ENCODE measurements around the gene FBXL13.
"Not testable (repeated sequence)": the region's sequence is repeated elsewhere in the genome, so short reads cannot be mapped to it uniquely, and the experiment has no call there.

FBXL13 gene

DNA sequence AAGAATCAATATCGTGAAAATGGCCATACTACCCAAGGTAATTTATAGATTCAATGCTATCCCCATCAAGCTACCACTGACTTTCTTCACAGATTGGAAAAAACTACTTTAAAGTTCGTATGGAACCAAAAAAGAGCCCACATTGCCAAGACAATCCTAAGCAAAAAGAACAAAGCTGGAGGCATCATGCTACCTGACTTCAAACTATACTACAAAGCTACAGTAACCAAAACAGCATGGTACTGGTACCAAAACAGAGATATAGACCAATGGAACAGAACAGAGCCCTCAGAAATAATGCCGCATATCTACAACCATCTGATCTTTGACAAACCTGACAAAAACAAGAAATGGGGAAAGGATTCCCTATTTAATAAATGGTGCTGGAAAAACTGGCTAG, 53.7 kb downstream of the FBXL13 start:
- H3K27me3 Mint-ChIP-seq, H3K4me1 Mint-ChIP-seq, H3K27ac Mint-ChIP-seq, ATAC-seq, H3K4me3 Mint-ChIP-seq: not testable (repeated sequence)
- H3K9me3 Mint-ChIP-seq, result peaks cover 15% of the 10 kb centered on the region
- H3K36me3 Mint-ChIP-seq, result peaks cover 30% of the 10 kb centered on the region

GRCh38 chr7:103018295-103018694, 56.3 kb downstream of the FBXL13 start:
- not testable (repeated sequence) for H3K4me1 Mint-ChIP-seq, H3K27ac Mint-ChIP-seq, H3K27me3 Mint-ChIP-seq, ATAC-seq, H3K4me3 Mint-ChIP-seq
- Mint-ChIP-seq H3K36me3 (peaks cover 37% of the 10 kb centered on the region), H3K9me3 (peaks cover 18% of the 10 kb centered on the region)

- Mint-ChIP-seq H3K36me3 (peaks cover 15% of the 10 kb centered on the region), H3K27ac (peak overlapping the region; percentile 45), H3K27me3 (no peaks in the 10 kb centered on the region), H3K4me3 (no peak overlapping the region), H3K4me1 (peaks cover 31% of the 10 kb centered on the region), H3K9me3 (peaks cover 9% of the 10 kb centered on the region)
- no peak for ATAC-seq
These were observed 62.9 kb downstream of the FBXL13 start for GRCh38 chr7:103011650-103012049.

GRCh38 chr7:103010211-103010610, 64.4 kb downstream of the FBXL13 start:
- Mint-ChIP-seq H3K9me3 (peaks cover 13% of the 10 kb centered on the region), H3K27ac (peak overlapping the region; percentile 45), H3K4me1 (peaks cover 31% of the 10 kb centered on the region), H3K27me3 (no peaks in the 10 kb centered on the region), H3K4me3 (no peak overlapping the region), H3K36me3 (peaks cover 20% of the 10 kb centered on the region)
- ATAC-seq, result peak; percentile 24

GRCh38 chr7:103009466-103010185, 65.0 kb downstream of the FBXL13 start:
- Mint-ChIP-seq H3K36me3 (peaks cover 24% of the 10 kb centered on the region), H3K27me3 (no peaks in the 10 kb centered on the region), H3K4me3 (no peak overlapping the region), H3K4me1 (peaks cover 31% of the 10 kb centered on the region), H3K9me3 (peaks cover 12% of the 10 kb centered on the region), H3K27ac (peak overlapping the region; percentile 45)
- ATAC-seq, result peak; percentile 88

DNA sequence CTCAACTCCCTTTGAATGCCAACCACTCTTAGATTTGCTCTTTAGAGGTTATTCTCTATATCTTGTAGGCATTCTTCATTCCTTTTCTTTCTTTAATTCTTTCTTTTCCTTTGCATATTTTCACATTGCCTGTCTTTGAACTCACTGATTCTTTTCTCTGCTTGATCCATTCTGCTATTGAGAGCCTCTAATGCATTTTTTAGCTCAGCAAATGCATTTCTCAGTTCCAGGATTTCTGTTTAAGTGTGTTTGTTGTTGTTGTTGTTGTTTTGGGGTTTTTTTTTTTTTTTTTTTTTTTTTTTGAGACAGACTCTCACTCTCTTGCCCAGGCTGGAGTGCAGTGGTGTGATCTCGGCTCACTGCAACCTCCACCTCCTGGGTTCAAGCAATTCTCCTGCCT, 71.6 kb downstream of the FBXL13 start:
- Mint-ChIP-seq H3K9me3 (peaks cover 30% of the 10 kb centered on the region), H3K36me3 (peaks cover 39% of the 10 kb centered on the region), H3K4me1 (peaks cover 7% of the 10 kb centered on the region), H3K27me3 (no peaks in the 10 kb centered on the region), H3K4me3 (no peak overlapping the region), H3K27ac (no peak overlapping the region)
- no peak for ATAC-seq

DNA sequence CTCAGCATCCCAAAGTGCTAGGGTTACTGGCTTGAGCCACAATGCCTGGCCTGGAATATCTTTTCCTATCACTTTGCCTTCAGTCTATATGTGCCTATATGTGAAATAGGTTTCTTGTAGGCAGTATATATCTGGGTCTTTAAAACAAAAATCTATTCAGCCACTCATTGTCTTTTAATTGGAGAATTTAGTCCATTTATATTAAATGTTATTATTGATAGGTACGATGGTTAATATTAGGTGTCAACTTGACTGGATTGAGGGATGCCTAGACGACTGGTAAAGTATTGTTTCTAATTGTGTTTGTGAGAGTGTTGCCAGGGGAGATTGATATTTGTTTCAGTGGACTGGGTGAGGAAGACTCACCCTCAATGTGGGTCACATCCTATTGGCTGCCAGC, 73.4 kb downstream of the FBXL13 start:
- Mint-ChIP-seq H3K27me3 (no peaks in the 10 kb centered on the region), H3K9me3 (peaks cover 29% of the 10 kb centered on the region), H3K27ac (no peak overlapping the region), H3K4me1 (no peaks in the 10 kb centered on the region), H3K36me3 (peaks cover 37% of the 10 kb centered on the region), H3K4me3 (no peak overlapping the region)
- ATAC-seq, result no peak

DNA sequence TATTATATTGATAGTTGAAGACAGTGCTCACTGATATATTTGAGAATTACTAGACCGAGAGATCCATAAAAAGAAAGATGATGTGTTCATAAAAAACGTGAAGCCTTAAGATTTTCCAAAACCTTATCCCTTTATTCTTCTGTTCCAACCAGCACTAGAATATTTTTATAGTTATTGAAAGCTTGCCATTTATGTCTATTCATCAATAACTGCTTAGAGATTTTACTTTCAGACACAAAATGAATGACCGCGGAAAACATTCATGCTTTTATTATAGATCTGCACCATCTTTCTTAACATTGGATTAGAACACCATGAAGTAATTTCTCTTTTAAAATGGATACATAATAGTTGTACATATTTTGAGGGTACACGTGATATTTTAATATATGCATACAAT, 77.6 kb downstream of the FBXL13 start:
- H3K27ac Mint-ChIP-seq, result no peak overlapping the region
- no peaks in the 10 kb centered on the region for H3K4me1 Mint-ChIP-seq
- no peak for ATAC-seq
- peaks cover 7% of the 10 kb centered on the region for H3K36me3 Mint-ChIP-seq
- no peaks in the 10 kb centered on the region for H3K27me3 Mint-ChIP-seq
- peaks cover 9% of the 10 kb centered on the region for H3K9me3 Mint-ChIP-seq
- no peak overlapping the region for H3K4me3 Mint-ChIP-seq

GRCh38 chr7:102995609-102996008, 79.0 kb downstream of the FBXL13 start:
- not testable (repeated sequence) for H3K9me3 Mint-ChIP-seq, H3K4me1 Mint-ChIP-seq, H3K27me3 Mint-ChIP-seq, ATAC-seq, H3K36me3 Mint-ChIP-seq, H3K4me3 Mint-ChIP-seq, H3K27ac Mint-ChIP-seq

GRCh38 chr7:102994567-102994966, 80.0 kb downstream of the FBXL13 start:
- Mint-ChIP-seq H3K27ac (no peak overlapping the region), H3K27me3 (no peaks in the 10 kb centered on the region), H3K4me1 (no peaks in the 10 kb centered on the region), H3K4me3 (no peak overlapping the region), H3K9me3 (no peaks in the 10 kb centered on the region), H3K36me3 (no peaks in the 10 kb centered on the region)
- no peak for ATAC-seq

DNA sequence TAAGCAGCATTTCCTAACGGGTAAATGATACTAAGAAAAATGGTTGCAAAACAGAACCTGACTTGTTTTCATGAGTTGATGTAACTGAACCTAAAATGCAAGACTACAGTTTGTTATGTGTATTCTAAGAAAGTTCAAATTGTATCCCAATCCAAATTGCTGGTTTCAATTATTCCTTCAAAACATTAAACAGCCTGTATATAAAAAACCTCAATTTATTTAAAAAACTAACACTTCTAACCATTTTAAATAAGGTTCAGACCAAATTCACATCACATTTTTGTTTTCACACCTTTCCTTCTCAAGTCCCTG, 80.9 kb downstream of the FBXL13 start:
- ATAC-seq, result no peak
- H3K4me3 Mint-ChIP-seq, result no peak overlapping the region

GRCh38 chr7:102992938-102993717, 81.5 kb downstream of the FBXL13 start:
- no peak overlapping the region for H3K27ac Mint-ChIP-seq
- H3K4me1 Mint-ChIP-seq, result no peaks in the 10 kb centered on the region
- no peaks in the 10 kb centered on the region for H3K9me3 Mint-ChIP-seq

More for the DNA sequence above, 80.9 kb downstream of the FBXL13 start:
- H3K9me3 Mint-ChIP-seq, result no peaks in the 10 kb centered on the region
- no peaks in the 10 kb centered on the region for H3K4me1 Mint-ChIP-seq
- no peak overlapping the region for H3K27ac Mint-ChIP-seq
- H3K27me3 Mint-ChIP-seq, result no peaks in the 10 kb centered on the region
- no peaks in the 10 kb centered on the region for H3K36me3 Mint-ChIP-seq

GRCh38 chr7:102992509-102992937, 82.1 kb downstream of the FBXL13 start:
- no peaks in the 10 kb centered on the region for H3K9me3 Mint-ChIP-seq
- no peak overlapping the region for H3K27ac Mint-ChIP-seq
- ATAC-seq, result no peak
- H3K36me3 Mint-ChIP-seq, result no peaks in the 10 kb centered on the region
- H3K27me3 Mint-ChIP-seq, result no peaks in the 10 kb centered on the region
- H3K4me3 Mint-ChIP-seq, result no peak overlapping the region
- H3K4me1 Mint-ChIP-seq, result no peaks in the 10 kb centered on the region

More at GRCh38 chr7:102992938-102993717, 81.5 kb downstream of the FBXL13 start:
- H3K27me3 Mint-ChIP-seq, result no peaks in the 10 kb centered on the region
- no peak for ATAC-seq
- no peaks in the 10 kb centered on the region for H3K36me3 Mint-ChIP-seq
- no peak overlapping the region for H3K4me3 Mint-ChIP-seq

DNA sequence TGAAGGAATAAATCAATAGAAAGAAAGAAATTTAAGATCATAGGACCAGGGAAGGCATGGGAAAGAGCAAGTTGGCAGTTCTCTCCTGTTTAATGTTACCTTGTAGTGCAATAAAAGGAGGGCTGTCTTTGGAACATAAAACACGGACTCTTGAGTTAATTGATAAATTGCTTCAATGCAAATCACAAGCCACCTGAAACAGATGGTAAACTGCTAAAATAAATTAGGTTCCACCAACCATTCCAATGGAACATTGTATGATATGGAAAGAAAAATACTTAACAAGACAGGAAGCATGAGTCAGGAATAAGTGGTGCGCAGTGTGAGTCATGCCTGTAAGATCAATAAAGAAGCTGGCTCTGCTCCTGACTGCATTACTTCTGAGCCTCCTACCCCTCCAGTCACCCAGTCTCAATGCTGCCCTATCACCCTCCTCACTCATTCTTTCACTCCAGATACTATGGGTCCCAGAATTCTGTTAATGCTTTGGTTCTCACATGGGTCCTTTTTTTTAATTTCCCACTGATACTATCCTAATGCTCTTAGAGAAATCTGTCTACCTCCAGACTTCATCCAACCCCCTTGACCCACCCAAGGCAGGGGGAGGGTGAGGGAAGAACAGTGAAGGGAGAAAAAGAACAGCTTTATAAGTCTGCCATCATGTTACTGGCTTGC, 82.9 kb downstream of the FBXL13 start:
- Mint-ChIP-seq H3K36me3 (no peaks in the 10 kb centered on the region), H3K27me3 (no peaks in the 10 kb centered on the region), H3K9me3 (no peaks in the 10 kb centered on the region), H3K4me1 (no peaks in the 10 kb centered on the region), H3K4me3 (no peak overlapping the region), H3K27ac (no peak overlapping the region)
- no peak for ATAC-seq

GRCh38 chr7:102991077-102991539, 83.5 kb downstream of the FBXL13 start:
- H3K27me3 Mint-ChIP-seq, result no peaks in the 10 kb centered on the region
- H3K27ac Mint-ChIP-seq, result no peak overlapping the region
- no peaks in the 10 kb centered on the region for H3K36me3 Mint-ChIP-seq
- no peaks in the 10 kb centered on the region for H3K4me1 Mint-ChIP-seq
- no peak overlapping the region for H3K4me3 Mint-ChIP-seq
- no peak for ATAC-seq
- H3K9me3 Mint-ChIP-seq, result no peaks in the 10 kb centered on the region
